Pericardium fibroblast (primary cell): ENCODE data around the gene TTLL8. TPM values are rescaled to one million over a fixed set of nuclear protein-coding genes. Genes with fewer than 3 reads are reported as not detected.

Experiments used
- total RNA-seq: library from RNA; depleted of rRNA; stranded (reverse); fragments of >200 nt; gene quantifications from 2 replicates; pipeline ENCODE4 v1.2.3, GENCODE V29; 2015

Gene TTLL8
- not detected in 2 replicates for total RNA-seq

GRCh38 chr22:50058061-50058905 lies at the start of gene TTLL8:
Gene TTLL8 (minus strand): TSS chr22:50058298.

DNA sequence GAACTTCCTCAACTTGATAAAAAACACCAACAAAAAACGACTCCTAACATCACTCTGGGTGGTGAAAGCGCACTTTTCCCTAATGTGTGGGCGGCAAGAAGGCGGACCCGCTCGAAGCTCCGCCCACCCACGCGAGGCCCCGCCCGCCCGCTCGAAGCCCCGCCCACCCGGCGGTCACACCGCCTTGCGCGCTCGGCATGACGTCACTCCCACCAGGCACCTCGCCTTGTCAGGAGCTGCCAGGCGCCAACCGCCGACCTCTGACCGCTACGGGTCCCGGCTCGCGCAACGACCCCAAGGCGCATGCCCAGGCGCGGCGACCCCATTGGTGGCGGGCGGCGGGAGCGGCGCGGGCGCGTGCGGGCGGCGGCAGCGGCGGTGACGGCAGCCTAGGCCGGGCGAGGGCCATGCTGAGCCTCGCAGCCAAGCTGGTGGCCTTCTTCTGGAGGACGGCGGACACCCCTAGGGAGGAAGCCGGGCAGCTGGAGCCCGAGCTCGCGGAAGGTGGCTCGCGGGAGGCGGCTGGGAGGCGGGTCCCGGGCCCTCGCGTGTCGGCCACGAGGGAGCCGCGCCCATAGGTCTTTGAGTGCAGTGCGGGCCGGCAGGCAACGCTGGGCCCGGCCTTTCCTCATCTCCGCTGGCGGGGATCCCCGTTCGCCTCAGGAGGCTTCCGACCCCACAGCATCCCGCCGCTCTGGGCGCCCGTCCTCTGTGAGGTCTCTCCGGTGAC lies 31.7 kb upstream of the TTLL8 start, which contains the start of gene MOV10L1:
Gene MOV10L1, plus strand, starts transcription at position 325 of the 730 bp plus-strand sequence. Its CDS starts 83 bp downstream, at position 408.

DNA sequence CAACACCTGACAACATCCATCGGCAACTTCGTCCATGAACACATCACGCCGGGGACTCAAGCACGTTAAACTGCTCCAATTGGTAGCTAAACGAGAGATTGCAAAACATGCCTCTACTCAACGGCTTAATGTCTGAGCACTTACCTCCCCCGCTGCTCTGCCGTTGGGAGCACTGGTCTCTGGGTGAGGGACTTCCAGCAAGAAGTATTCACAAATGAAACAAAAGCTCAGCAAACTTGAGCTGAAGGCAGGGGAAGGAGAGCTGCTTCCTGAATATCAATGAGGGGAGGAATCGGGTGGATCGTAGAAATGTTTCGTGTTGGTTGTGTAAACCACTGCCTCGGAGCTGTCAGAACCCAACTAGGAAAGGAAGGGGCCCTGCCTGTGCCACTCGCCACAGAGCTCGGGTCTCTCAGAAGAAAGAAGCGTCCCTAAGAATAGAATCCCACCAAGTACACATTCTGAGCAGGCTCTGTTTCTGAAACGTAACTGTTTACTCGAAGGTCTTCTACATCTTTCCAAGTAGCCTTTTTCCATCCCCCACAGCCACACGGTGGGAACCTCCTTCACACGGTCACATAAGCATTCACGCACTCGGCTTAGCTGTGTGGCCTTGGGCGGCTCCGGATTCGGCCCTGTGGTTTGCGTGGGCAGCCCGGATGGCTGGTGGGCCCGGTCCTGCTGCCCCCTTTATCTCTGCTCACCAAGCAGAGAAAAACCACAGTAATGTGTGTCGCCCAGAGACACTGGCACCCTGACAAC lies 27.3 kb upstream of the TTLL8 start, which contains the start of gene MLC1:
Gene MLC1, minus strand, starts transcription at position 216 of the 762 bp plus-strand sequence. CDS start 524 bp downstream, outside the sequence.

GRCh38 chr22:50012211-50013181 lies 45.6 kb downstream of the TTLL8 start, which contains the start of gene IL17REL:
Gene IL17REL (minus strand): TSS chr22:50012765. CDS start chr22:50012646, 119 bp downstream.

Other genes starting within 250 kb of the TTLL8 start
- 16.7 and 27.4 TPM in 2 replicates for gene BRD1, start 230.4 kb downstream of the TTLL8 start, total RNA-seq
- gene ZBED4, start 204.5 kb downstream of the TTLL8 start, total RNA-seq, result 9.3 and 9.9 TPM in 2 replicates
- 15.7 and 23.0 TPM in 2 replicates for gene ALG12, start 139.9 kb downstream of the TTLL8 start, total RNA-seq
- gene CRELD2, start 139.7 kb downstream of the TTLL8 start, total RNA-seq, result 40.8 and 95.9 TPM in 2 replicates
- gene PIM3, start 97.5 kb downstream of the TTLL8 start, total RNA-seq, result 29.1 and 35.1 TPM in 2 replicates
- not detected in 2 replicates for gene IL17REL, start 45.5 kb downstream of the TTLL8 start, total RNA-seq
- 2.5 TPM in 1 of 2 replicates, not detected in the other for gene MLC1, start 27.1 kb upstream of the TTLL8 start, total RNA-seq
- 2.9 and 5.1 TPM in 2 replicates for gene MOV10L1, start 31.7 kb upstream of the TTLL8 start, total RNA-seq
- gene PANX2, start 112.4 kb upstream of the TTLL8 start, total RNA-seq, result 0.35 and 0.60 TPM in 2 replicates
- 21.9 and 26.9 TPM in 2 replicates for gene TRABD, start 127.6 kb upstream of the TTLL8 start, total RNA-seq
- 24.5 and 33.3 TPM in 2 replicates for gene SELENOO, start 142.7 kb upstream of the TTLL8 start, total RNA-seq
- 18.3 and 23.2 TPM in 2 replicates for gene TUBGCP6, start 186.7 kb upstream of the TTLL8 start, total RNA-seq
- gene HDAC10, start 193.0 kb upstream of the TTLL8 start, total RNA-seq, result 20.8 and 39.8 TPM in 2 replicates
- 29.5 and 36.9 TPM in 2 replicates for gene MAPK12, start 203.4 kb upstream of the TTLL8 start, total RNA-seq
- 18.4 and 24.0 TPM in 2 replicates for gene MAPK11, start 212.1 kb upstream of the TTLL8 start, total RNA-seq
- 143 and 157 TPM in 2 replicates for gene PLXNB2, start 249.3 kb upstream of the TTLL8 start, total RNA-seq